Activated CD4-positive, alpha-beta T cell treated with anti-CD3 and anti-CD28 coated beads, Interleukin-2, amount 10 ng/mL, durations not matched to agents 7 days and 5 days (primary cell): ENCODE measurements around the gene RAC3. TPM values are rescaled to one million over a fixed set of nuclear protein-coding genes. Genes with fewer than 3 reads are reported as not detected.

ENCODE experiments used
- CTCF ChIA-PET: fragments of 350-600 bp; sonication (Branson Sonifier 250); formaldehyde crosslinking; loops from one replicate; lab custom pipeline; 2021; ENCODE audit warnings: antibody characterized with exemption; lab: Charles Lee
- POLR2A ChIA-PET: fragments of 350-600 bp; sonication (Branson Sonifier 250); formaldehyde crosslinking; loops from one replicate; lab custom pipeline; 2021; ENCODE audit warnings: antibody characterized with exemption; lab: Charles Lee
- DNase-seq: peaks from one replicate; pipeline ENCODE4 v3.0.0-alpha.2; 2020
- H3K27ac Mint-ChIP-seq: one replicate; pipeline ENCODE4 v1.8.0; 2021; ENCODE audit warnings: mild to moderate bottlenecking, moderate library complexity, mixed read lengths
- H3K27me3 Mint-ChIP-seq: one replicate; pipeline ENCODE4 v1.8.0; 2021; ENCODE audit warnings: mixed read lengths
- H3K36me3 Mint-ChIP-seq: one replicate; pipeline ENCODE4 v1.8.0; 2021; ENCODE audit warnings: low read depth, mixed read lengths
- H3K4me1 Mint-ChIP-seq: one replicate; pipeline ENCODE4 v1.8.0; 2021; ENCODE audit warnings: mixed read lengths
- H3K4me3 Mint-ChIP-seq: one replicate; pipeline ENCODE4 v1.8.0; 2021; ENCODE audit warnings: mild to moderate bottlenecking, moderate library complexity, mixed read lengths
- H3K9me3 Mint-ChIP-seq: one replicate; pipeline ENCODE4 v1.8.0; 2021; ENCODE audit warnings: mixed read lengths
- total RNA-seq, 2 experiments: library from RNA; stranded (reverse); gene quantifications; one replicate each; pipeline ENCODE4 v1.2.3, GENCODE V29; 2021

RAC3 gene
- total RNA-seq, 2 experiments from 2014 or later: 12.2 to 13.7 TPM

DNA sequence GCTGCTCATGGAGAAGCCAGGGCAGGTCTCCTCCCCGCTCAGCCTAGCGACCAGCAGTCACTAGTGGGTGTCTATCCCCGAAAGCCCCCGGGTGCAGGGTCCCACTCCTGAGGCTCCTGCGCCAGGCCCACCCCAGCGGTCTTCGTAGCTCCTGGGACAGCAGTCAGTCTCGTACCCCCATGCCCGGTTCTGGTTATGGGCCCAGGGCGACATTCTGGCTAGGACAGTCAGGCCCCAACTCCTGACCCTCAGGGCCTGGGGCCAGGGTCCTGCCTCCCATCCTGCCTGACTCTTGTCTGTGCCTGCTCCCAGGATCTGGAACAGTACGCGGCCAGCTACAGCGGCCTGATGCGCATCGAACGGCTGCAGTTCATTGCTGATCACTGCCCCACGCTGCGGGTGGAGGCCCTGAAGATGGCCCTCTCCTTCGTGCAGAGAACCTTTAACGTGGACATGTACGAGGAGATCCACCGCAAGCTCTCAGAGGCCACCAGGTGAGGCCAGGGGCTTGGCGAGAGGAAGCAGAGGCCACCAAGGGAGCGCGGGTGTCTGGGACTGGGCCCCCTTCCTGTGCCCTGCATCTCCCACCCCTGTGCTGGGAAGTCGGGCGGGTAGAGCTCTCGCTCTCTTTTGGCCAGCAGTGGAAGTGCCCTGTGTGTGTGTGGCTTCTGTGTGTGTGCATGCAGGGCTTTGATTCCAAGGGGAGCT, 22.2 kb downstream of the RAC3 start:
- no peaks in the 10 kb centered on the region for H3K9me3 Mint-ChIP-seq
- no peaks in the 10 kb centered on the region for H3K27me3 Mint-ChIP-seq
- ChIA-PET CTCF (interaction anchor here (1.2 to 2.6 kb wide), 4 partner anchors 11 to 24 kb away, joined by 3 to 7 read pairs (median 4); partner anchors contain the start of gene DCXR), POLR2A (no interaction called here)
- no peak for DNase-seq
- peaks cover 2% of the 10 kb centered on the region for H3K36me3 Mint-ChIP-seq
- peak overlapping the region; percentile 78 for H3K27ac Mint-ChIP-seq
- peaks cover 23% of the 10 kb centered on the region for H3K4me1 Mint-ChIP-seq
- peak overlapping the region; percentile 83 for H3K4me3 Mint-ChIP-seq

DNA sequence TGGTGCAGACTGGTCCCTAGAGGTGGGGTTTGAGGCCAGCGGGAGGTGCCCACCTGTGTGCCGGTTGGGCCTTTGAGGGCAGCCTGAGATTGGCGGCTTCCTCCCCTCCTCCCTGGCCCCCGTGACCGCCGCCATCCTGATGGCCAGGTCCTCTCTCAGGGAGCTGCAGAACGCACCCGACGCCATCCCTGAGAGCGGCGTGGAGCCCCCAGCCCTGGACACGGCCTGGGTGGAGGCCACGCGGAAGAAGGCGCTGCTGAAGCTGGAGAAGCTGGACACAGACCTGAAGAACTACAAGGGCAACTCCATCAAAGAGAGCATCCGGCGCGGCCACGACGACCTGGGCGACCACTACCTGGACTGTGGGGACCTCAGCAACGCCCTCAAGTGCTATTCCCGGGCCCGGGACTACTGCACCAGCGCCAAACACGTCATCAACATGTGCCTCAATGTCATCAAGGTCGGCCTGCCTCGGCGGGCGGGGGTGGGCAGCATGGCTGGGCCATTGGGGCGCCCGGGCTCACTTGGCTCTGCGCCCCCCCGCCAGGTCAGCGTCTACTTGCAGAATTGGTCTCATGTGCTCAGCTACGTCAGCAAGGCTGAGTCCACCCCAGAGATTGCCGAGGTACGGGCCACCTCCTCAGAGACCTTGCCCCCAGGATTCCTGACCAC, 23.0 kb downstream of the RAC3 start:
- ChIA-PET CTCF (interaction anchor here (1.2 to 2.6 kb wide), 5 partner anchors 10 to 35 kb away, joined by 3 to 7 read pairs (median 4); partner anchors contain the start of gene DCXR), POLR2A (no interaction called here)
- Mint-ChIP-seq H3K4me3 (no peak overlapping the region), H3K4me1 (peaks cover 22% of the 10 kb centered on the region), H3K27me3 (no peaks in the 10 kb centered on the region), H3K9me3 (no peaks in the 10 kb centered on the region), H3K36me3 (peaks cover 2% of the 10 kb centered on the region), H3K27ac (peak overlapping the region; percentile 74)
- DNase-seq: no peak

DNA sequence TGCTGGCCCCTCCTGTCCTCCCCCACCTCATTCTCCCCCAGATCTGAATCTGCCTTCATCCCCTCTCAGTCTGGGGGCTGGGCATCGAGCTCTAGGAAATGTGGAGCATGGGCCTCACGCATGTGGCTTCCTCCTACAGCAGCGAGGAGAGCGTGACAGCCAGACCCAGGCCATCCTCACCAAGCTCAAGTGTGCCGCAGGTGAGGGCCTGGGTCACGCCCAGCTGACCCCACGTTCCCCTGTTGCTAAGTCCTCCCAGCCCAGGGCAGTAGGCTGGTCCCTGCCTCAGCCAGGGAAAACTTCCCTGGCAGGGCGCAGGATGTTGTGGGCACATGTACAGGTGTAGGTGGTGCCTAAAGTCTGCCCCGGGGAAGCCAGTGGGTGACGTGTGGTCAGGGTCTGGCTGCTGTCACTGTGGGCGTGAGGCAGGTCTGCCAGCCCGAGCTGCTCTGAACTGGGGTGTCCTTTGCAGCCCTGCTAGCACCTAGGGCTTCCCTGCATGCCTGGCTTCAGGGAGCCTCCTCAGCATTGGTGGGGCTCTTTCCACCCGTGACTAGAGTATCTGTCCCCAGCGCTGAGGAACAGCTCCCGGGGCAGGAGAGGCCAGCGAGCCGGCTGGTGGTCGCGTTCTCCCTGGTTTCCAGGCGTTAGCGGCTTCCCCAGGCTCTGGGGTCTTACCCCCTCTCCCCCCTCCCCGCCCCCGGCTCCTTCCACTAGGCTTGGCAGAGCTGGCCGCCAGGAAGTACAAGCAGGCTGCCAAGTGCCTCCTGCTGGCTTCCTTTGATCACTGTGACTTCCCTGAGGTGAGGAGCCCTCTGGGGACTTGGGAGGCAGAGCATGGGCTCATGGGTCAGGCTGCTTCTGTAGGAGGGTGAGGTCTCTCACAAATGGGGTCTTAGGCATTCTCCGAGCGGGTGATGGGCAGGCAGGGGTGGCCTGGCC, 23.8 kb downstream of the RAC3 start:
- H3K27me3 Mint-ChIP-seq: no peaks in the 10 kb centered on the region
- no peak overlapping the region for H3K27ac Mint-ChIP-seq
- CTCF ChIA-PET: interaction anchor here (1.2 to 1.3 kb wide), 2 partner anchors 18 to 36 kb away, joined by 3 read pairs; partner anchors contain the start of gene DCXR
- H3K9me3 Mint-ChIP-seq: no peaks in the 10 kb centered on the region
- POLR2A ChIA-PET: interaction anchor here (0.5 kb wide), 1 partner anchor 14 kb away, joined by 3 read pairs; no protein-coding TSS in a partner anchor
- peaks cover 18% of the 10 kb centered on the region for H3K4me1 Mint-ChIP-seq
- H3K4me3 Mint-ChIP-seq: no peak overlapping the region
- no peak for DNase-seq
- peaks cover 5% of the 10 kb centered on the region for H3K36me3 Mint-ChIP-seq

DNA sequence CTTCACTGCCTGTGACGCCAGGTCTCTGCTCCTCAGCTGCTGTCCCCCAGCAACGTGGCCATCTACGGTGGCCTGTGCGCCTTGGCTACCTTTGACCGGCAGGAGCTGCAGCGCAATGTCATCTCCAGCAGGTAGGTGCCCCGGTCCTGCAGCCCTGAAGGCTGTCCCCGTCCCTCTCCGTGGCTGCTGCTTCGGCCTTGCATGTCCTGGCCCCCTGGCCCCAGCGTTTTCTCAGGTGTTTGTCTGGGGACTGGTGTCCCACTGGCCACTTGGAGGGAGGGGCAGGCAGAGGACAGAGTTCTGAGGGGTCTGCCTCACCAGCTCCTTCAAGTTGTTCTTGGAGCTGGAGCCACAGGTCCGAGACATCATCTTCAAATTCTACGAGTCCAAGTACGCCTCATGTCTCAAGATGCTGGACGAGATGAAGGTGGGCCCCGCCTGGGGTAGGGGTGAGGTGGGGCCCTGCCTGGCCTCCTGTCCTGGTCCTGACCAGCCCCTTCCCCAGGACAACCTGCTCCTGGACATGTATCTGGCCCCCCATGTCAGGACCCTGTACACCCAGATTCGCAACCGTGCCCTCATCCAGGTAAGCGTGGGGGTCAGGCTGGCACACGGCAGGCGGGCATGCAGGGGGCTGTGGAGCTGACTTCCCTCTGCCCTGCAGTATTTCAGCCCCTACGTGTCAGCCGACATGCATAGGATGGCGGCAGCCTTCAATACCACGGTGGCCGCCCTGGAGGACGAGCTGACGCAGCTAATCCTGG, 24.7 kb downstream of the RAC3 start:
- H3K4me3 Mint-ChIP-seq: no peak overlapping the region
- H3K36me3 Mint-ChIP-seq: peaks cover 5% of the 10 kb centered on the region
- DNase-seq: no peak
- no peaks in the 10 kb centered on the region for H3K9me3 Mint-ChIP-seq
- H3K27ac Mint-ChIP-seq: no peak overlapping the region
- H3K27me3 Mint-ChIP-seq: no peaks in the 10 kb centered on the region
- ChIA-PET POLR2A (no interaction called here), CTCF (interaction anchor here (0.9 to 1.3 kb wide), 3 partner anchors 10 to 70 kb away, joined by 3 to 5 read pairs (median 3); no protein-coding TSS in a partner anchor)
- peaks cover 12% of the 10 kb centered on the region for H3K4me1 Mint-ChIP-seq

DNA sequence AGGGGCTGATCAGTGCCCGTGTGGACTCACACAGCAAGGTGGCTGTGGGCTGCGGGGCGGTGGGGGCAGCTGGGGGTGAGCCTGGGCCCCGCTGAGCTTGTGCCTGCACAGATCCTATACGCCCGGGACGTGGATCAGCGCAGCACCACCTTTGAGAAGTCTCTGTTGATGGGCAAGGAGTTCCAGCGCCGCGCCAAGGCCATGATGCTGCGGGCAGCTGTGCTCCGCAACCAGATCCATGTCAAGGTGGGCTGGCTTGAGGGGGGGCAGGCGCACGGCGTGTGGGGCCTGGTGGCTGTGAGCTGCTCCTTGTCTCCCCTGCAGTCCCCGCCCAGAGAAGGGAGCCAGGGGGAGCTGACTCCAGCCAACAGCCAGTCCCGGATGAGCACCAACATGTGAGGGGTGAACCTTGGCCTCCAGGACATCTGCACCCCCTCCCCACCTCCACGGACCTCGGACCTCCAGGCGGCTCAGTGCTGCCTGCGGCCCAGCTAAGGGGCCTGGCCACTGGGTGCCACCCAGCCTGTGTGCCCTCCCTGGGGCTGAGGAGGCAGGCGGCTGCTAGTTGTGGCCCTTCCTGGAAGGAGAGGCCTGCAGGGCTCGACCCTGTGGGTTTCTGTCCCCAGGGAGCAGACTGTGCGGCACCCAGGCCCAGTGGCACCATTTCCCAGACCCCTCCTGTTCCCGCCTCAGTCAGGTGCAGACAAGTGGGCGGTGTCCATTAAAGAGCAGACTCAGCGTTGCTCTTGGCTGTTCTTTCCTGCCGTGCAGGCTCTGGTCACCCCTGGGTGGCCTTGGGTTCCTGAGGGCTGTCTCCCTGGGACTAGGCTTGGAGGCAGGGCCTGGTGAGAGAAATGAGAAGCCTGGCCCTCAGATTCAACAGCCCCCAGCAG, 25.5 kb downstream of the RAC3 start:
- DNase-seq: no peak
- H3K9me3 Mint-ChIP-seq: no peaks in the 10 kb centered on the region
- CTCF ChIA-PET: interaction anchor here (0.9 to 1.2 kb wide), 2 partner anchors 9 to 69 kb away, joined by 3 to 5 read pairs; no protein-coding TSS in a partner anchor

DNA sequence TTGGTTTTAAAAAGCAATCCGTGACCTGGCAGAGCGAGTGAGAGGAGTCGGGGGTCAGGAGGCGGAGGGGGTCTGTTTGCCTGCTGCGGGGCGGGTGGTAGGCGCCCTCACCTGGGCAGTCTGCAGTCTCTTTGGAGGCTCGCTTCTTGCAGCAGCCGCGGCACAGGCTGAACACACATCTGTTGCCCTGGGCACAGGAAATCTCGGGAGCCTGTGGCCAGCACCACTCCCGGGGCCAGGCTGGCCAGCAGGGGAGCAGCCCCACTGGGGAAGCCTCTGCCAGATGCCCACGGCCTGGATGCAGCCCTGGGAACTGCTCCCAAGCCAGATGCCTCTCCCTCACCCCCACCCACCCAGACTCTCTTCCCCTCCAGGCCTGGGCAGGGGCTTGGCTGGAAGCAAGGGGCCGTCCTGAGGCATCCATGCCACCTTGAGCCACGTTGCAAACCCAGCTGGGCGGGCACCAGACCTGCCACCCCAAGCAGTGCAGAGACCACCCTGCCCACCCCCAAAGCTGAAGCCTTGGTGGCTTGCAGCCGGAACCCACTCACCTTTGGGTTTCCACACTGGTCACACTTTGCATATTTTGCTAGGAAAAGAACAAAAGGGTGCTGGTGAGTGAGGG, 26.9 kb downstream of the RAC3 start:
- ChIA-PET CTCF (no interaction called here), POLR2A (interaction anchor here (0.6 kb wide), 1 partner anchor 8 kb away, joined by 6 read pairs; no protein-coding TSS in a partner anchor)
- H3K4me3 Mint-ChIP-seq: no peak overlapping the region
- no peaks in the 10 kb centered on the region for H3K9me3 Mint-ChIP-seq
- peak overlapping the region; percentile 57 for H3K27ac Mint-ChIP-seq
- no peak for DNase-seq
- H3K27me3 Mint-ChIP-seq: no peaks in the 10 kb centered on the region
- H3K36me3 Mint-ChIP-seq: peaks cover 5% of the 10 kb centered on the region
- H3K4me1 Mint-ChIP-seq: peaks cover 5% of the 10 kb centered on the region

More for the DNA sequence above, 25.5 kb downstream of the RAC3 start:
- Mint-ChIP-seq H3K36me3 (peaks cover 5% of the 10 kb centered on the region), H3K4me3 (no peak overlapping the region), H3K27me3 (no peaks in the 10 kb centered on the region), H3K27ac (no peak overlapping the region), H3K4me1 (peaks cover 12% of the 10 kb centered on the region)
- POLR2A ChIA-PET: no interaction called here

DNA sequence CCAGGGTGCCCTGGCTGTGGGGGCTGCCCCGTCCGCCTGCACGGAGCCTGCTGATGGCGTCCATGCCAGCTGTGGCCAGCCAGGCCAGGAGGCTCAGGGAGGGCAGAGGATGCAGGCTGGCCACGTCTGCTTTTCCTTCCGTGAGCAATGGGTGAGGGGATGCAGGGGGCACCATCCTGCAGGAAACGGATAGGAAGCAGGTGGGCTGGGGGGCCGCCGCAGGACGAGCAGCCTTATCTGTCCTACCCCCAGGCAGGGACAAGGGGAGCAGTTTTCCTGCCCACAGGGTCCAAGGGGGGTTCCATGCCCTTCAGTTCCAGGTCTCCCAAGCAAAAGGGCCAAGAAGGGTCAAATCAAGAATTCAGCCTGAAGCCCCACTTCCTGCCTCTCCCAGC, 27.4 kb downstream of the RAC3 start:
- Mint-ChIP-seq H3K9me3 (no peaks in the 10 kb centered on the region), H3K36me3 (peaks cover 5% of the 10 kb centered on the region), H3K4me1 (no peaks in the 10 kb centered on the region), H3K4me3 (no peak overlapping the region), H3K27ac (no peak overlapping the region), H3K27me3 (no peaks in the 10 kb centered on the region)
- POLR2A ChIA-PET: interaction anchor here (0.6 kb wide), 1 partner anchor 8 kb away, joined by 6 read pairs; no protein-coding TSS in a partner anchor
- CTCF ChIA-PET: interaction anchor here (0.5 to 1.8 kb wide), 3 partner anchors 21 to 140 kb away, joined by 3 to 5 read pairs (median 3); partner anchors contain the start of genes DCXR and RAC3
- no peak for DNase-seq

DNA sequence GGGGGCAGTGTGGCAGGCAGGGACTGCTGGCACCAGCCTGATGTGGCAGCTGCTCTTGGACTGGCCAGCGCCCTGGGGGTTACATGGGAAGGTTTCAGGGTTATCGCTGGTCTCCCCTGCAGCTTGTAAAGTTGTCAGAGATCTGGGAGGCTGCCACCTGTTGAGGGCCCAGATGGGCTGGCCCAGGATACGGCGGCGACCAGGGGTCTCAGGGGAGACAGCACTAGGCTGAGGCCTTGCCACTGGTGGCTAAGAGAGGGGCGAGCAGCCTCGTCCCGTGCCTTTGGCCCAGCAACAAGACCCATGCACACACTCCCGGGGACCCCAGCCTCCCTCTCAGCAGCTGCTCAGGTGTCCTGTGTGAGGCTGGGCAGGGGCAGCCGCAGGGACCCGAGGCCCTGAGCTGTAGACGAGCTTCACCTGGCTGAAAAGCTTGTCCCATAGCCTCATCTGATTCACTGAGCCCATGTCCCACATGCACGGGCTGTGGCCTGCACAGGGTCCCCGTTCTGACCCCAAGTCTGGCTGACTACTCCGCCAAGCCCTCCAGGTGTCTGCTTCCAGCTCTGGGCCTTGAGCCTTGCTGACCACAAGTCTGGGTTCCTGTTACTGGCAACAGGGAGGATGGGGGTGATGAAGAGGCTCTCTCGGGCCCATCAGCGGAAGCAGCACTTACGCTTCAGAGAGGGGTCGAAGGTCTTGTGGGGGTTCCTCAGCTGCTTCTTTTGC, 28.0 kb downstream of the RAC3 start:
- Mint-ChIP-seq H3K4me1 (peaks cover 5% of the 10 kb centered on the region), H3K36me3 (peaks cover 5% of the 10 kb centered on the region), H3K9me3 (no peaks in the 10 kb centered on the region), H3K27ac (no peak overlapping the region), H3K4me3 (no peak overlapping the region), H3K27me3 (no peaks in the 10 kb centered on the region)
- CTCF ChIA-PET: interaction anchor here (0.5 to 1.8 kb wide), 3 partner anchors 22 to 139 kb away, joined by 3 to 5 read pairs (median 3); partner anchors contain the start of genes DCXR and RAC3
- DNase-seq: no peak
- POLR2A ChIA-PET: no interaction called here

DNA sequence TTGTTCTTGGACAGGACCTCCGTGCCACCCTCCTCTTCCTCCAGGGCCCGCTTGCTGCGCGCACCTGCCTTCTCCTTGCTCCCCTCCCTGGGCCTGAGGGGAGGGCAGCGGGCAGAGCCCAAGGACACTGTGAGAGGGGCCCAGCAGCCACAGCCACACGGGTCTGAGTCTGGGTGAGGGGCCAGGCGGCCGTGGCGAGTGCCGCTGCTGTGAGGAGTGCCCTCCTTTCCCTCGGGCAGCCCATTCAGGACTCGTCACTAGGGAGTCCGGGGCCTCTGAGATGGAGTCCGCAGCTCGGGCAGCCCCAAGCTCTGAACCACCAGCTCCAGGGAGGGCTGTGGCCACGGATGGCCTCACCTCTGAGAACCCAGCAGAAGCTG, 28.5 kb downstream of the RAC3 start:
- Mint-ChIP-seq H3K4me3 (no peak overlapping the region), H3K27me3 (no peaks in the 10 kb centered on the region), H3K9me3 (no peaks in the 10 kb centered on the region), H3K27ac (no peak overlapping the region), H3K4me1 (peaks cover 5% of the 10 kb centered on the region), H3K36me3 (peaks cover 3% of the 10 kb centered on the region)
- DNase-seq: no peak
- ChIA-PET POLR2A (no interaction called here), CTCF (interaction anchor here (1.1 to 1.8 kb wide), 2 partner anchors 22 to 29 kb away, joined by 3 to 5 read pairs; partner anchors contain the start of genes DCXR and RAC3)

DNA sequence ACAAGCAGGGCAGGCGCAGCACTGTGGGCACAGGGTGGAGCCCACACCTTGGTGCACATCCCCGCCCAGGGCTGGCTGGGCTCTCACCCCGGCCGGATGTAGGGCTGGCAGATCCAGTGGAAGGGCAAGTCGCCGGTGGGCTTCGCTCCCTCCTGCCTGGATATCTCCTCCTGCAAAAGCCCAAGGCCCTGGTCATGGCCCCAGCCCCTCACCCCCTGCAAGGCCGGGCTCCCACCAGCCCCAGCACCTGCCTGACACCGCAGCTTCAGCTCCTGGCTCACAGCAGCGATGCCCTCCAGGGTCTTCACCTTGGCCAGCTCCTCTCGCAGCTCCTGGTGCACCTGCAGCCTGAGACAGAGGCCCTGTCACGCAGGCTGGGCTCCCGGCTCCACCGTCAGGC, 29.1 kb downstream of the RAC3 start:
- Mint-ChIP-seq H3K27ac (no peak overlapping the region), H3K36me3 (peaks cover 3% of the 10 kb centered on the region), H3K4me3 (no peak overlapping the region), H3K27me3 (no peaks in the 10 kb centered on the region), H3K9me3 (no peaks in the 10 kb centered on the region), H3K4me1 (peaks cover 5% of the 10 kb centered on the region)
- POLR2A ChIA-PET: no interaction called here
- DNase-seq: no peak
- CTCF ChIA-PET: interaction anchor here (0.5 to 1.8 kb wide), 2 partner anchors 30 to 84 kb away, joined by 3 to 5 read pairs; partner anchors contain the start of gene RAC3
